ENCODE results near the gene RBM10.

DNA sequence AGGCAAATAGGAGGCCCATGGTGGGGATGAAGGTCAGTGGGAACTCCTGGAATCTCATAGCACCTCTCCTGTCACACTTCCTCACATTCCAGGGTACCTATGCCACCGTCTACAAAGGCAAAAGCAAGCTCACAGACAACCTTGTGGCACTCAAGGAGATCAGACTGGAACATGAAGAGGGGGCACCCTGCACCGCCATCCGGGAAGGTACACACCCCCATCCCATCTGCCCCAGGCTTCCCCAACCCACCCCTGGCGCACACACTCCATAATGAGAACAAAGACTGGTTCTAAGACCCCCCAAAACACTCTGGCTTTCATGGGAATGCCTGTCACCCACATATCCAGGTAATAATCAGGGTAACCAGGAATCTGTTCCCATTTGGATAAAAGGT is 79.9 kb downstream of the RBM10 start:
- no peak for TF ChIP-seq CTCF (IDR thresholded peaks at IDR 0.05)
- TF ChIP-seq POLR2A (IDR thresholded peaks at IDR 0.05), result no peak

All from testis (tissue), 2 donors.